Retinal pigment epithelial cell (primary cell): Measurements from ENCODE around the gene DDX1.
"Not testable (repeated sequence)": the region's sequence is repeated elsewhere in the genome, so short reads cannot be mapped to it uniquely, and the experiment has no call there.

Experiments
- DNase-seq: peaks from one replicate; pipeline ENCODE4 v3.0.0-alpha.2; 2010; ENCODE audit warnings: low read depth
- H3K4me3 ChIP-seq: 2 replicates; pipeline ENCODE4 v1.5.1; 2011; ENCODE audit warnings: mild to moderate bottlenecking, low read length, control low read depth, moderate library complexity
- CTCF ChIP-seq: conservative IDR thresholded peaks from 2 replicates; pipeline ENCODE4 v1.5.1; 2011; ENCODE audit warnings: low read depth, low read length, control low read depth, inconsistent platforms

Gene DDX1

DNA sequence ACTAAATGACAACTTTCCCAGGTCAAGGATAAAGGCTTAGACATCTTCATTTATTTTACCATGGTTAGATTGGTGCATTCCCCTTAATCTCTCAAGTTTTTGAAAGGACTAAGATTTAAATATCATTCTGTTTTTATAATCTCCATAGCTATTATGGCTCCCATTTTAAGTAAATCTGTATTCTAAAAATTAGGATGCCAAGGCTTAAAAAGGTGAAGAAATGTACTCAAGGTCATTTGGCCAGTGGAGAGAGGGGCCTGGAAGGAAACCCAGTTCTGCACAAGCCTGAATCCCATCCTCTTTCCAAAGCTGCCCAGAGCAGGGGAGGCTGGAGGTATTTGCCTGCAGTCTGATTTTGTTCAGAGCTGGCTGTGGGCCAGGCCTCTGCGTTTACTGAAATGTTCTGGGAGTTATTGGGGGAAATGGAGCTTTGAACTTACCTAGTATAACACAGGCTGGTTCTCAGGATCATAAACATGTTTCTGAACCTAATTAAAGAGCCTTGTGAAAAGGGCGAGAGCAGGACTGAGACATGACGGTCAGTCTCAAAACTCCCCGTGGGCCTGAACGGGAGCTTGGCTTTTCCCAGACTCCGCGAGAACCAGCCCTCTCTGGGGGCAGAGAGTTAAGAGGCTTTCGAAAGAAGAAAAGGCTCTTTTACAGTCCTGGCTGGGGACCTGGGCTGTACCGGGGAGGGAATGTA, 85.6 kb downstream of the DDX1 start:
- no peak overlapping the region for H3K4me3 ChIP-seq
- DNase-seq = peak; percentile 59
- no peak for TF ChIP-seq CTCF

DNA sequence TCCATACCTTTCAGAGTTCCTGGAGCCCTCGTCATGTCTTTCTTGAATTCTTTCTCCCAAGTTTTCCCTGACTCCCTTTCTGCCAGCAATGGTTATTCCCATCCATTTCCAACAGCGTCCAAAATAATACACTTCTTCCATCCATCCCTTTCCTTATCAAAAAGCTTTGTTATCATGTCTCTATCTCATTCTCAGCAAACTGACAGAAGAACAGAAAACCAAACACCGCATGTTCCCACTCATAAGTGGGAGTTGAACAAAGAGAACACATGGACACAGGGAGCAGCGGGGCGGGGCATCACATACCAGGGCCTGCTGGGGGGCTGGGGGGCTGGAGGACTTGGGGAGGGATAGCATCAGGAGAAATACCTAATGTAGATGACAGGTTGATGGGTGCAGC, 86.7 kb downstream of the DDX1 start:
- no peak overlapping the region for H3K4me3 ChIP-seq
- no peak for DNase-seq
- no peak for TF ChIP-seq CTCF

- DNase-seq = no peak
- no peak for TF ChIP-seq CTCF
- H3K4me3 ChIP-seq = no peak overlapping the region
Measured at GRCh38 chr2:15678909-15679308, 87.2 kb downstream of the DDX1 start.

DNA sequence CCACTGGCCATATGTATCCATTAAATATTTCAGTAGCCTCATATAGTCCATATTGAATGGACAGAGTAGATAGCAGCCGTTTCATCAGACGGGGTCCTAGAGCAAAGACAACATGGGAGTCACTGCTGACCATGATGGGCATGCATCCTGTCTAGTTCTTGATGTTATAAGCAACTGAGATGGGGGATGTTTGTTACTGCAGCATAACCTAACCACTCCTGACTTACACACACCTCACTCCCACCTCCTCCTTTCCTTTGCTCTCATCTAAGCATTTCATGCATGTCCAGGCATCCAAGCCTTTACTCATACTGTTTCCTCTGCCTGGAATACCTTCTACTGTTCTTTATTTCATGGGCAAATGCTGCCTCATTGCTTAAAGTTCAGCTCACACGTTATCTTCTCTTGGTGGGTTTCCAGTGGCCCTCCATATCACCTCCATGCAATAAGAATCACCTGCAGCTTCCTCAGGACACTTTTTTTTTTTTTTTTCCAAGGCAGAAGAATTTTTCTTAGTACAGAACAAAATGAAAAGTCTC, 87.8 kb downstream of the DDX1 start:
- DNase-seq = no peak
- H3K4me3 ChIP-seq = no peak overlapping the region
- TF ChIP-seq CTCF = no peak

- not testable (repeated sequence) for DNase-seq, H3K4me3 ChIP-seq
Measured at GRCh38 chr2:15680132-15680531, 88.5 kb downstream of the DDX1 start.
